Activated T-cell treated with anti-CD3 and anti-CD28 coated beads, Interleukin-2, amount 50 U/mL, for 72 hours (primary cell): ENCODE results near the gene NAT14. TPM values are rescaled to one million over a fixed set of nuclear protein-coding genes. Genes with fewer than 3 reads are reported as not detected.

Experiments used
- ATAC-seq, 2 donors: fragments of 150-1000 bp; cut with Tn5 transposase; replicated peaks in 1 of 2; 2 replicates each; pipeline ENCODE4 v1.10.0; 2021; ENCODE audit warnings: moderate library complexity in 2 of 2, mild to moderate bottlenecking in 1 of 2
- DNase-seq, 2 donors: peaks; one replicate each; pipeline ENCODE4 v3.0.0; 2021 to 2022; ENCODE audit warnings: mixed read lengths in 1 of 2
- H3K27ac Mint-ChIP-seq: one replicate; pipeline ENCODE4 v1.8.0; 2022; ENCODE audit warnings: mild to moderate bottlenecking, moderate library complexity, mixed read lengths
- H3K27me3 Mint-ChIP-seq: one replicate; pipeline ENCODE4 v1.8.0; 2022; ENCODE audit warnings: low read depth, mixed read lengths
- H3K36me3 Mint-ChIP-seq, 2 donors: one replicate each; pipeline ENCODE4 v1.8.0; 2022; ENCODE audit warnings: mixed read lengths in 2 of 2, mild to moderate bottlenecking in 1 of 2; ENCODE audit not compliant: insufficient read depth in 2 of 2
- H3K4me1 Mint-ChIP-seq: one replicate; pipeline ENCODE4 v1.8.0; 2022; ENCODE audit warnings: low read depth, mixed read lengths
- H3K4me3 Mint-ChIP-seq, 2 donors: one replicate each; pipeline ENCODE4 v1.8.0; 2022; ENCODE audit warnings: mild to moderate bottlenecking in 2 of 2, mixed read lengths in 2 of 2, moderate library complexity in 2 of 2
- H3K9me3 Mint-ChIP-seq, 2 donors: one replicate each; pipeline ENCODE4 v1.8.0; 2022; ENCODE audit warnings: mixed read lengths in 2 of 2
- total RNA-seq, 2 donors: library from RNA; stranded (reverse); gene quantifications; one replicate each; pipeline ENCODE4 v1.2.3, GENCODE V29; 2022

NAT14 gene
- total RNA-seq, 2 donors from 2014 or later = 19.2 to 20.5 TPM

- no peak for ATAC-seq
- Mint-ChIP-seq H3K4me1 (peaks cover 27% of the 10 kb centered on the region), H3K27ac (no peak overlapping the region), H3K36me3 (peaks cover 3 to 7% of the 10 kb centered on the region in 2 donors), H3K27me3 (peaks cover 13% of the 10 kb centered on the region), H3K4me3 (no peak overlapping the region), H3K9me3 (no peaks in the 10 kb centered on the region)
- DNase-seq = no peak
These were observed 27.1 kb upstream of the NAT14 start for GRCh38 chr19:55457683-55458457.

GRCh38 chr19:55459551-55459949 lies 25.4 kb upstream of the NAT14 start:
- peaks cover 0 to 3% of the 10 kb centered on the region in 2 donors for H3K36me3 Mint-ChIP-seq
- H3K27me3 Mint-ChIP-seq = no peaks in the 10 kb centered on the region
- no peak overlapping the region for H3K4me3 Mint-ChIP-seq
- H3K9me3 Mint-ChIP-seq = no peaks in the 10 kb centered on the region
- no peak overlapping the region for H3K27ac Mint-ChIP-seq
- ATAC-seq (no peak), DNase-seq (no peak)
- H3K4me1 Mint-ChIP-seq = peaks cover 29% of the 10 kb centered on the region

- Mint-ChIP-seq H3K9me3 (no peaks in the 10 kb centered on the region), H3K27ac (peak overlapping the region; percentile 71), H3K4me3 (peak overlapping the region; percentile 88 to 92), H3K36me3 (no peaks in the 10 kb centered on the region), H3K27me3 (no peaks in the 10 kb centered on the region), H3K4me1 (peaks cover 29% of the 10 kb centered on the region)
- ATAC-seq (no peak), DNase-seq (no peak)
These were observed 24.9 kb upstream of the NAT14 start for GRCh38 chr19:55459950-55460657.

- Mint-ChIP-seq H3K27ac (no peak overlapping the region), H3K4me1 (peaks cover 29% of the 10 kb centered on the region), H3K4me3 (peak overlapping the region; percentile 88 to 92), H3K9me3 (no peaks in the 10 kb centered on the region), H3K36me3 (no peaks in the 10 kb centered on the region), H3K27me3 (no peaks in the 10 kb centered on the region)
- ATAC-seq = no peak
- peak; percentile 47 for DNase-seq
These were observed 24.2 kb upstream of the NAT14 start for GRCh38 chr19:55460670-55461258.

GRCh38 chr19:55461259-55461973 lies 23.6 kb upstream of the NAT14 start, which contains the start of gene ISOC2:
Gene ISOC2, minus strand, starts transcription at chr19:55461642. Its CDS starts 5,156 bp downstream, at chr19:55456486.
- peak; percentile 100 for DNase-seq
- Mint-ChIP-seq H3K9me3 (no peaks in the 10 kb centered on the region), H3K27me3 (no peaks in the 10 kb centered on the region), H3K4me3 (peak within 1 kb of the TSS; percentile 88 to 92), H3K36me3 (no peaks in the 10 kb centered on the region), H3K4me1 (peaks cover 29% of the 10 kb centered on the region), H3K27ac (peak within 1 kb of the TSS; percentile 64)
- peak; percentile 96 to 97 for ATAC-seq

- no peaks in the 10 kb centered on the region for H3K27me3 Mint-ChIP-seq
- peak overlapping the region; percentile 64 for H3K27ac Mint-ChIP-seq
- H3K9me3 Mint-ChIP-seq = no peaks in the 10 kb centered on the region
- ATAC-seq = no peak
- peak overlapping the region; percentile 88 to 92 for H3K4me3 Mint-ChIP-seq
- DNase-seq = no peak
- no peaks in the 10 kb centered on the region for H3K36me3 Mint-ChIP-seq
- peaks cover 29% of the 10 kb centered on the region for H3K4me1 Mint-ChIP-seq
These were observed 22.9 kb upstream of the NAT14 start for GRCh38 chr19:55461974-55462626.

- Mint-ChIP-seq H3K9me3 (no peaks in the 10 kb centered on the region), H3K4me3 (peak overlapping the region; percentile 88 to 92), H3K27me3 (no peaks in the 10 kb centered on the region), H3K36me3 (no peaks in the 10 kb centered on the region), H3K4me1 (peaks cover 29% of the 10 kb centered on the region), H3K27ac (no peak overlapping the region)
- no peak for DNase-seq
- no peak for ATAC-seq
These were observed 22.3 kb upstream of the NAT14 start for GRCh38 chr19:55462722-55463121.

- no peak for ATAC-seq
- H3K36me3 Mint-ChIP-seq = no peaks in the 10 kb centered on the region
- H3K27me3 Mint-ChIP-seq = no peaks in the 10 kb centered on the region
- no peak overlapping the region for H3K4me3 Mint-ChIP-seq
- H3K4me1 Mint-ChIP-seq = peaks cover 33% of the 10 kb centered on the region
- H3K9me3 Mint-ChIP-seq = no peaks in the 10 kb centered on the region
- no peak for DNase-seq
- H3K27ac Mint-ChIP-seq = no peak overlapping the region
These were observed 21.4 kb upstream of the NAT14 start for GRCh38 chr19:55463583-55464031.

GRCh38 chr19:55464039-55464661 lies 20.8 kb upstream of the NAT14 start:
- H3K36me3 Mint-ChIP-seq = no peaks in the 10 kb centered on the region
- H3K27me3 Mint-ChIP-seq = no peaks in the 10 kb centered on the region

GRCh38 chr19:55464662-55465054 lies 20.3 kb upstream of the NAT14 start, which contains the start of gene C19orf85:
Gene C19orf85, minus strand, starts transcription at chr19:55464751. Its CDS starts 197 bp downstream, at chr19:55464554.
- no peaks in the 10 kb centered on the region for H3K27me3 Mint-ChIP-seq
- no peak within 1 kb of the TSS for H3K4me3 Mint-ChIP-seq
- DNase-seq (no peak), ATAC-seq (no peak)
- no peaks in the 10 kb centered on the region for H3K36me3 Mint-ChIP-seq
- peaks cover 31% of the 10 kb centered on the region for H3K4me1 Mint-ChIP-seq
- no peak within 1 kb of the TSS for H3K27ac Mint-ChIP-seq
- H3K9me3 Mint-ChIP-seq = no peaks in the 10 kb centered on the region

More at GRCh38 chr19:55464039-55464661, 20.8 kb upstream of the NAT14 start:
- no peak for ATAC-seq
- Mint-ChIP-seq H3K4me1 (peaks cover 33% of the 10 kb centered on the region), H3K4me3 (no peak overlapping the region), H3K9me3 (no peaks in the 10 kb centered on the region), H3K27ac (no peak overlapping the region)
- DNase-seq = no peak

GRCh38 chr19:55465460-55466240 lies 19.3 kb upstream of the NAT14 start:
- peaks cover 21% of the 10 kb centered on the region for H3K4me1 Mint-ChIP-seq
- no peak overlapping the region for H3K27ac Mint-ChIP-seq
- no peaks in the 10 kb centered on the region for H3K9me3 Mint-ChIP-seq
- DNase-seq (no peak), ATAC-seq (no peak)
- no peaks in the 10 kb centered on the region for H3K27me3 Mint-ChIP-seq
- no peaks in the 10 kb centered on the region for H3K36me3 Mint-ChIP-seq
- H3K4me3 Mint-ChIP-seq = no peak overlapping the region
